Endothelial cell of umbilical vein (primary cell): ENCODE measurements around the gene ACLY. TPM values are rescaled to one million over a fixed set of nuclear protein-coding genes. Genes with fewer than 3 reads are reported as not detected.
A peak's percentile ranks its signal among the peaks of the same experiment; 100 is the strongest.

Experiments
- BruUV-seq: library from RNA; stranded (reverse); fragments of 400-500 nt; replicated peaks from 2 replicates; lab custom pipeline; 2021; lab: Mats Ljungman, UMichigan
- CTCF ChIA-PET: fragments of 300-600, 350-600 bp; sonication (Branson Sonifier 250); formaldehyde crosslinking; loops from one replicate; lab custom pipeline; 2021; ENCODE audit warnings: antibody characterized with exemption, inconsistent platforms; lab: Charles Lee
- POLR2A ChIA-PET: fragments of 300-600, 350-600 bp; sonication (Branson Sonifier 250); formaldehyde crosslinking; loops from one replicate; lab custom pipeline; 2021; ENCODE audit warnings: antibody characterized with exemption, inconsistent platforms; lab: Charles Lee
- DNase-seq: peaks from one replicate; pipeline ENCODE4 v3.0.0-alpha.2; 2011; ENCODE audit warnings: low read depth, low spot score
- FAIRE-seq: peaks from 2 replicates; lab custom pipeline; 2011; peaks lifted over from hg19 to GRCh38; lab: Jason Lieb, UNC
- H2AFZ ChIP-seq: 2 replicates; pipeline ENCODE4 v1.6.0; 2012; ENCODE audit warnings: low read depth, low read length, control low read depth, inconsistent platforms
- H3K27ac ChIP-seq: 2 replicates; pipeline ENCODE4 v1.5.1; 2011; ENCODE audit warnings: low read depth, mild to moderate bottlenecking, control low read depth, low read length, moderate library complexity; ENCODE audit not compliant: insufficient read depth
- H3K27me3 ChIP-seq, 2 experiments: 2 replicates each; pipeline versions ENCODE4 v1.6.0 to v1.6.1; 2011; ENCODE audit warnings: low read length in 2 of 2, mixed read lengths in 1 of 2; ENCODE audit not compliant: control insufficient read depth in 2 of 2, insufficient read depth in 2 of 2
- H3K36me3 ChIP-seq, 2 experiments: 2 replicates in 1 of 2; 3 replicates in 1 of 2; pipeline ENCODE4 v1.5.1; 2011; ENCODE audit warnings: low read length in 2 of 2, mild to moderate bottlenecking in 1 of 2, moderate library complexity in 1 of 2; ENCODE audit not compliant: control insufficient read depth in 2 of 2, insufficient read depth in 2 of 2; ENCODE audit errors: extremely low read depth in 1 of 2
- H3K4me1 ChIP-seq: 3 replicates; pipeline ENCODE4 v1.5.1; 2011; ENCODE audit warnings: mild to moderate bottlenecking, low read length; ENCODE audit not compliant: control insufficient read depth, insufficient read depth; ENCODE audit errors: extremely low read depth
- H3K4me2 ChIP-seq: 2 replicates; pipeline ENCODE4 v1.6.1; 2011; ENCODE audit warnings: low read length, control low read depth, mixed read lengths; ENCODE audit not compliant: insufficient read depth
- H3K4me3 ChIP-seq, 3 experiments: fragments of 200-600 bp in 1 of 3; sonication (generic), shearing (Covaris generic) in 1 of 3; replicated peaks in 1 of 3; 2 replicates each; pipeline ENCODE4 v1.5.1; 2011 to 2016; ENCODE audit warnings: control low read depth in 3 of 3, low read length in 3 of 3, mild to moderate bottlenecking in 2 of 3, inconsistent platforms in 1 of 3, low read depth in 1 of 3, moderate library complexity in 1 of 3; ENCODE audit not compliant: insufficient read depth in 1 of 3
- H3K79me2 ChIP-seq: 2 replicates; pipeline ENCODE4 v1.6.0; 2012; ENCODE audit warnings: low read length, inconsistent platforms; ENCODE audit not compliant: control insufficient read depth, insufficient read depth
- H3K9ac ChIP-seq: replicated peaks from 2 replicates; pipeline ENCODE3; 2011; ENCODE audit warnings: low read length, control low read depth; ENCODE audit not compliant: insufficient read depth; ENCODE audit errors: extremely low read depth
- H3K9me1 ChIP-seq: replicated peaks from 3 replicates; pipeline ENCODE4 v1.6.0; 2011; ENCODE audit warnings: mild to moderate bottlenecking, low read length; ENCODE audit not compliant: control insufficient read depth, insufficient read depth; ENCODE audit errors: extremely low read depth
- H3K9me3 ChIP-seq: replicated peaks from 2 replicates; pipeline ENCODE4 v1.5.1; 2012; ENCODE audit warnings: low read length, inconsistent platforms; ENCODE audit not compliant: control insufficient read depth, insufficient read depth
- H4K20me1 ChIP-seq: replicated peaks from 2 replicates; pipeline ENCODE3; 2011; ENCODE audit warnings: mild to moderate bottlenecking, low read length; ENCODE audit not compliant: control insufficient read depth, insufficient read depth; ENCODE audit errors: extremely low read depth
- EZH2 ChIP-seq: IDR thresholded peaks from 2 replicates; pipeline ENCODE4 v1.6.1; 2012; ENCODE audit warnings: borderline replicate concordance, low read depth, mild to moderate bottlenecking, moderate library complexity, low read length, inconsistent platforms; ENCODE audit not compliant: severe bottlenecking
- FOS ChIP-seq: IDR thresholded peaks from 2 replicates; pipeline ENCODE4 v1.6.1; 2011; ENCODE audit warnings: mild to moderate bottlenecking, low read length, moderate library complexity, borderline replicate concordance; ENCODE audit not compliant: insufficient read depth
- GATA2 ChIP-seq: IDR thresholded peaks from 2 replicates; pipeline ENCODE4 v1.7.0; 2011; ENCODE audit warnings: low read depth, mild to moderate bottlenecking, moderate library complexity, mixed read lengths, low read length; ENCODE audit not compliant: insufficient read length, insufficient read depth
- JUN ChIP-seq: IDR thresholded peaks from 2 replicates; pipeline ENCODE4 v1.6.1; 2011; ENCODE audit warnings: borderline replicate concordance, low read depth; ENCODE audit not compliant: insufficient read length, insufficient read depth
- MYC ChIP-seq: IDR thresholded peaks from one replicate; pipeline ENCODE4 v1.6.1; 2011; ENCODE audit warnings: mild to moderate bottlenecking, low read depth, low read length
- POLR2A ChIP-seq: IDR thresholded peaks from 2 replicates; pipeline ENCODE4 v1.6.1; 2012; ENCODE audit warnings: low read depth, mild to moderate bottlenecking, control low read depth, low read length
- POLR2AphosphoS5 ChIP-seq: IDR thresholded peaks from 2 replicates; pipeline ENCODE4 v1.6.1; 2012; ENCODE audit warnings: low read depth, mild to moderate bottlenecking, control low read depth, low read length, moderate library complexity; ENCODE audit not compliant: insufficient read depth
- dilution Hi-C: fragments of 300-500 bp; cut with MboI; formaldehyde crosslinking; loops from one replicate; pipeline ENCODE4 v1.15.0; 2019; ENCODE audit warnings: low sequenced_read_pairs; ENCODE audit not compliant: extremely low pct_ligation_motif_present
- intact Hi-C: fragments of 100-400 bp; cut with micrococcal nuclease; formaldehyde crosslinking; loops from one replicate; pipeline ENCODE4 v1.10.0; 2022
- polyA plus RNA-seq, 4 experiments: library from polyadenylated mRNA; depleted of rRNA in 3 of 4; stranded (reverse) in 3 of 4; unstranded in 1 of 4; fragments of >200 nt; gene quantifications; 2 replicates each; pipeline versions ENCODE4 v1.2.1 to v1.2.3, GENCODE V29; 2011 to 2012; ENCODE audit warnings: missing spikeins in 1 of 4
- total RNA-seq: library from RNA; stranded (reverse); gene quantifications from 2 replicates; pipeline ENCODE4 v1.2.3, GENCODE V29; 2021
- TF ChIP-seq, protein P1 (sequence below): IDR thresholded peaks from 2 replicates; pipeline ENCODE4 v1.6.1; 2011; ENCODE audit not compliant: insufficient read depth, insufficient read length
- TF ChIP-seq, protein P2 (sequence below), 2 donors: IDR thresholded peaks; 1 replicate in 1 of 2; 2 replicates in 1 of 2; pipeline ENCODE4 v1.5.1; 2011; ENCODE audit warnings: low read length in 2 of 2, mild to moderate bottlenecking in 2 of 2, moderate library complexity in 2 of 2, control low read depth in 1 of 2, inconsistent platforms in 1 of 2, low read depth in 1 of 2; ENCODE audit not compliant: insufficient read depth in 1 of 2; ENCODE audit errors: extremely low read depth in 1 of 2

ACLY gene
- total and polyA plus RNA-seq, 2 donors (not counting 3 experiments of a cell fraction or from before 2014, with no cell fraction given): 174 to 324 TPM

DNA sequence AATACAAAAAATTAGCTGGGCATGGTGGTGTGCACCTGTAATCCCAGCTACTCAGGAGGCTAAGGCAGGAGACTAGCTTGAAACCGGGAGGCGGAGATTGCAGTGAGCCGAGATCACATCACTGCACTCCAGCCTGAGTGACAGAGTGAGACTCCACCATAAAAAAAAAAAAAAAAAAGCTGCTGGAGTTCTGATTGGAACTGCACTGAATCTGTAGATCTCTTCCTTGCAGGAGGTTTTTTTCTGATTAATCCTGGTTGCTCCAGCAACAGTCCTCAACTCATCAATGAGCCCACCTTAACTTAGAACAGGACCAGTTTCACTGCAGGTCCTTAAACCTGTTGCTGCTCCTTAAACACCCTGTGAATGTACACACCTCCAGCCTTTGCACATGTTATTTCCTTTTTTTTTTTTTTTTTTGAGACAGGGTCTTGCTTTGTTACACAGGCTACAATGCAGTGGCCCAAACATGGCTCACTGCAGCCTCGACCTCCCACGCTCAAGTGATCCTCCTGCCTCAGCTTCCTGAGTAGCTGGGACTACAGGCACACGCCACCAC lies 10.0 kb upstream of the ACLY start:
- Histone ChIP-seq H4K20me1 (no peaks in the 10 kb centered on the region), H3K36me3 (no peaks in the 10 kb centered on the region), H3K4me2 (no peak overlapping the region), H3K9ac (no peak overlapping the region), H3K4me3 (no peak overlapping the region), H3K27me3 (peaks cover 0 to 3% of the 10 kb centered on the region in 2 experiments), H3K9me3 (no peaks in the 10 kb centered on the region), H3K27ac (no peak overlapping the region), H3K4me1 (peaks cover 8% of the 10 kb centered on the region), H3K9me1 (no peaks in the 10 kb centered on the region), H2AFZ (peak overlapping the region; percentile 7), H3K79me2 (no peaks in the 10 kb centered on the region)
- DNase-seq (no peak), FAIRE-seq (no peak)
- ChIA-PET CTCF (interaction anchor here (0.6 to 3.3 kb wide), 2 partner anchors 31 to 1187 kb away, joined by 3 to 28 read pairs; no protein-coding TSS in a partner anchor), POLR2A (interaction anchor here (0.6 to 1.5 kb wide), 2 partner anchors 11 to 1505 kb away, joined by 4 to 6 read pairs; no protein-coding TSS in a partner anchor)
- dilution Hi-C loops (no loop called here), intact Hi-C loops (no loop called here)
- BruUV-seq: no TSS peak
- TF ChIP-seq, protein P1, sequence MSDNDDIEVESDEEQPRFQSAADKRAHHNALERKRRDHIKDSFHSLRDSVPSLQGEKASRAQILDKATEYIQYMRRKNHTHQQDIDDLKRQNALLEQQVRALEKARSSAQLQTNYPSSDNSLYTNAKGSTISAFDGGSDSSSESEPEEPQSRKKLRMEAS: no peak
- TF ChIP-seq EZH2: no peak
- TF ChIP-seq FOS: no peak
- TF ChIP-seq, protein P2, sequence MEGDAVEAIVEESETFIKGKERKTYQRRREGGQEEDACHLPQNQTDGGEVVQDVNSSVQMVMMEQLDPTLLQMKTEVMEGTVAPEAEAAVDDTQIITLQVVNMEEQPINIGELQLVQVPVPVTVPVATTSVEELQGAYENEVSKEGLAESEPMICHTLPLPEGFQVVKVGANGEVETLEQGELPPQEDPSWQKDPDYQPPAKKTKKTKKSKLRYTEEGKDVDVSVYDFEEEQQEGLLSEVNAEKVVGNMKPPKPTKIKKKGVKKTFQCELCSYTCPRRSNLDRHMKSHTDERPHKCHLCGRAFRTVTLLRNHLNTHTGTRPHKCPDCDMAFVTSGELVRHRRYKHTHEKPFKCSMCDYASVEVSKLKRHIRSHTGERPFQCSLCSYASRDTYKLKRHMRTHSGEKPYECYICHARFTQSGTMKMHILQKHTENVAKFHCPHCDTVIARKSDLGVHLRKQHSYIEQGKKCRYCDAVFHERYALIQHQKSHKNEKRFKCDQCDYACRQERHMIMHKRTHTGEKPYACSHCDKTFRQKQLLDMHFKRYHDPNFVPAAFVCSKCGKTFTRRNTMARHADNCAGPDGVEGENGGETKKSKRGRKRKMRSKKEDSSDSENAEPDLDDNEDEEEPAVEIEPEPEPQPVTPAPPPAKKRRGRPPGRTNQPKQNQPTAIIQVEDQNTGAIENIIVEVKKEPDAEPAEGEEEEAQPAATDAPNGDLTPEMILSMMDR (IDR thresholded peaks at IDR 0.05; ENCODE audit: extremely low read depth in 1 of 2, insufficient read depth in 1 of 2, low read depth in 1 of 2, low read length in 2 of 2): no peak
- TF ChIP-seq POLR2A: no peak
- TF ChIP-seq JUN: no peak
- no peak for TF ChIP-seq POLR2AphosphoS5
- TF ChIP-seq MYC: no peak
- TF ChIP-seq GATA2: no peak
